H1 (cell line): ENCODE results near the gene KRT4. TPM values are rescaled to one million over a fixed set of nuclear protein-coding genes. Genes with fewer than 3 reads are reported as not detected.

Source experiments
- CTCF ChIA-PET: fragments of 300-600 bp; sonication (Branson Sonifier 250); formaldehyde crosslinking; loops from one replicate; lab custom pipeline; 2021; ENCODE audit not compliant: partially characterized antibody; lab: Charles Lee
- POLR2A ChIA-PET: fragments of 300-600 bp; sonication (Branson Sonifier 250); formaldehyde crosslinking; loops from one replicate; lab custom pipeline; 2021; ENCODE audit warnings: inconsistent platforms; ENCODE audit not compliant: partially characterized antibody; lab: Charles Lee
- DNase-seq, 2 experiments: peaks; one replicate each; pipeline versions ENCODE4 v3.0.0 to v3.0.0-alpha.2; 2010 to 2022; ENCODE audit warnings: low spot score in 2 of 2, low read depth in 1 of 2, mixed read lengths in 1 of 2
- FAIRE-seq: peaks from 2 replicates; lab custom pipeline; 2011; peaks lifted over from hg19 to GRCh38; lab: Jason Lieb, UNC
- H2AFZ ChIP-seq: 2 replicates; pipeline ENCODE4 v1.8.1; 2012; ENCODE audit warnings: low read length, inconsistent platforms
- H2AK5ac ChIP-seq: 2 replicates; pipeline ENCODE4 v1.6.1; 2013; ENCODE audit warnings: low read depth, low read length
- H2BK120ac ChIP-seq: replicated peaks from 2 replicates; pipeline ENCODE3; 2013; ENCODE audit warnings: low read depth, low read length, inconsistent platforms
- H2BK12ac ChIP-seq: 2 replicates; pipeline ENCODE4 v1.6.1; 2013; ENCODE audit warnings: low read depth, low read length
- H2BK15ac ChIP-seq: 2 replicates; pipeline ENCODE4 v1.6.1; 2013; ENCODE audit warnings: low read length
- H2BK20ac ChIP-seq: 2 replicates; pipeline ENCODE4 v1.6.1; 2013; ENCODE audit warnings: low read length
- H2BK5ac ChIP-seq: 2 replicates; pipeline ENCODE4 v1.6.1; 2013; ENCODE audit warnings: low read depth, low read length
- H3K14ac ChIP-seq: 2 replicates; pipeline ENCODE4 v1.6.1; 2013; ENCODE audit warnings: inconsistent platforms; ENCODE audit not compliant: insufficient read length
- H3K18ac ChIP-seq: 2 replicates; pipeline ENCODE4 v1.6.1; 2013; ENCODE audit warnings: low read length; ENCODE audit errors: extremely low read depth
- H3K23ac ChIP-seq: 2 replicates; pipeline ENCODE4 v1.6.1; 2013; ENCODE audit warnings: inconsistent platforms; ENCODE audit not compliant: insufficient read length
- H3K23me2 ChIP-seq: 2 replicates; pipeline ENCODE4 v1.6.1; 2013; ENCODE audit warnings: low read depth, low read length
- H3K27ac ChIP-seq: 2 replicates; pipeline ENCODE4 v1.6.1; 2011; ENCODE audit warnings: low read depth, low read length, inconsistent platforms
- H3K27me3 ChIP-seq, 4 experiments: replicated peaks in 1 of 4; 1 replicate in 1 of 4; 2 replicates in 3 of 4; pipeline versions ENCODE4 v1.6.1 to v1.8.1; 2011 to 2013; ENCODE audit warnings: low read length in 3 of 4, mild to moderate bottlenecking in 3 of 4, inconsistent platforms in 2 of 4, mixed read lengths in 2 of 4, moderate library complexity in 1 of 4; ENCODE audit not compliant: control insufficient read depth in 3 of 4, insufficient read depth in 3 of 4; ENCODE audit errors: extremely low read depth in 1 of 4
- H3K36me3 ChIP-seq, 4 experiments: 2 replicates each; pipeline versions ENCODE4 v1.6.1 to v1.8.1; 2011 to 2013; ENCODE audit warnings: mild to moderate bottlenecking in 4 of 4, low read length in 3 of 4, moderate library complexity in 2 of 4, control low read depth in 1 of 4, inconsistent platforms in 1 of 4; ENCODE audit not compliant: insufficient read depth in 4 of 4, control insufficient read depth in 2 of 4
- H3K4ac ChIP-seq: replicated peaks from 2 replicates; pipeline ENCODE3; 2013; ENCODE audit warnings: low read length, low read depth, mixed read lengths, inconsistent platforms; ENCODE audit not compliant: insufficient read length
- H3K4me1 ChIP-seq, 4 experiments: replicated peaks in 1 of 4; 1 replicate in 1 of 4; 2 replicates in 3 of 4; pipeline versions ENCODE4 v1.6.1 to v1.8.1; 2011 to 2013; ENCODE audit warnings: low read length in 3 of 4, inconsistent platforms in 2 of 4, mixed read lengths in 1 of 4; ENCODE audit not compliant: insufficient read depth in 4 of 4, control insufficient read depth in 3 of 4
- H3K4me2 ChIP-seq, 2 experiments: 2 replicates each; pipeline versions ENCODE4 v1.6.1 to v1.8.1; 2011 to 2013; ENCODE audit warnings: low read depth in 2 of 2, low read length in 2 of 2, control low read depth in 1 of 2, inconsistent platforms in 1 of 2, mild to moderate bottlenecking in 1 of 2; ENCODE audit not compliant: insufficient read depth in 1 of 2
- H3K4me3 ChIP-seq, 4 experiments: fragments of 200-600, 300-600 bp in 1 of 4; sonication (generic), shearing (Covaris generic), sonication (Bioruptor Twin) in 1 of 4; 2 replicates each; pipeline versions ENCODE4 v1.5.1 to v1.8.1; 2011 to 2016; ENCODE audit warnings: low read length in 4 of 4, low read depth in 3 of 4, control low read depth in 2 of 4, inconsistent platforms in 2 of 4, mild to moderate bottlenecking in 2 of 4, mixed read lengths in 1 of 4, moderate library complexity in 1 of 4; ENCODE audit not compliant: insufficient read depth in 2 of 4; ENCODE audit errors: extremely low read depth in 1 of 4
- H3K56ac ChIP-seq: replicated peaks from 2 replicates; pipeline ENCODE3; 2013; ENCODE audit warnings: low read depth, mild to moderate bottlenecking, mixed read lengths, low read length, inconsistent platforms; ENCODE audit not compliant: insufficient read length
- H3K79me1 ChIP-seq: 2 replicates; pipeline ENCODE4 v1.6.1; 2013; ENCODE audit warnings: low read depth, low read length, control low read depth
- H3K79me2 ChIP-seq, 2 experiments: 2 replicates each; pipeline versions ENCODE4 v1.6.1 to v1.8.1; 2012 to 2013; ENCODE audit warnings: low read length in 2 of 2, mild to moderate bottlenecking in 2 of 2, inconsistent platforms in 1 of 2; ENCODE audit not compliant: insufficient read depth in 2 of 2, control insufficient read depth in 1 of 2
- H3K9ac ChIP-seq, 4 experiments: replicated peaks in 1 of 4; 1 replicate in 1 of 4; 2 replicates in 3 of 4; pipeline versions ENCODE4 v1.6.1 to v1.8.1; 2011 to 2013; ENCODE audit warnings: low read depth in 3 of 4, low read length in 3 of 4, control low read depth in 2 of 4, mild to moderate bottlenecking in 2 of 4, moderate library complexity in 2 of 4, inconsistent platforms in 1 of 4; ENCODE audit errors: extremely low read depth in 1 of 4
- H3K9me3 ChIP-seq, 2 experiments: 2 replicates each; pipeline versions ENCODE4 v1.6.1 to v1.8.1; 2012 to 2013; ENCODE audit warnings: mild to moderate bottlenecking in 2 of 2, moderate library complexity in 2 of 2, control low read depth in 1 of 2, inconsistent platforms in 1 of 2, low read depth in 1 of 2, low read length in 1 of 2, mixed read lengths in 1 of 2; ENCODE audit not compliant: insufficient read depth in 2 of 2
- H4K20me1 ChIP-seq, 2 experiments: replicated peaks in 1 of 2; 2 replicates each; pipeline versions ENCODE3 to v1.8.1; 2011 to 2013; ENCODE audit warnings: inconsistent platforms in 2 of 2, low read length in 2 of 2, mild to moderate bottlenecking in 1 of 2; ENCODE audit not compliant: insufficient read depth in 2 of 2, control insufficient read depth in 1 of 2
- H4K5ac ChIP-seq: 2 replicates; pipeline ENCODE4 v1.6.1; 2013; ENCODE audit warnings: low read length, low read depth, mixed read lengths, inconsistent platforms; ENCODE audit not compliant: insufficient read length
- H4K8ac ChIP-seq: 2 replicates; pipeline ENCODE4 v1.8.0; 2013; ENCODE audit warnings: mild to moderate bottlenecking, moderate library complexity, low read length, inconsistent platforms; ENCODE audit not compliant: insufficient read depth; ENCODE audit errors: extremely low read depth
- H4K91ac ChIP-seq: replicated peaks from 2 replicates; pipeline ENCODE3; 2013; ENCODE audit warnings: low read length, mixed read lengths, inconsistent platforms; ENCODE audit not compliant: insufficient read length
- MAX ChIP-seq: IDR thresholded peaks from 2 replicates; pipeline ENCODE4 v1.6.1; 2012; ENCODE audit warnings: inconsistent platforms
- WGBS, 2 experiments: shearing (Covaris generic) in 1 of 2; methylation state at CpG; one replicate each; pipeline versions ENCODE4 v1.1.6 to v1.1.7; 2013 to 2015; ENCODE audit warnings: low lambda C conversion rate in 2 of 2, mixed read lengths in 2 of 2, inconsistent platforms in 1 of 2, low coverage in 1 of 2, missing lambda C conversion rate in 1 of 2; ENCODE audit not compliant: insufficient replicate concordance in 2 of 2, insufficient coverage in 1 of 2, insufficient read length in 1 of 2; ENCODE audit errors: extremely low coverage in 1 of 2, missing lambda C conversion rate in 1 of 2; 5-methylcytosine and 5-hydroxymethylcytosine counted together
- polyA plus RNA-seq, 7 experiments: library from polyadenylated mRNA; depleted of rRNA in 3 of 7; stranded (reverse) in 5 of 7; unstranded in 2 of 7; fragments of >200 nt in 5 of 7; fragments of 200-250 nt in 2 of 7; gene quantifications; 1 replicate in 5 of 7; 2 replicates in 1 of 7; 4 replicates in 1 of 7; pipeline versions ENCODE4 v1.2.1 to v1.2.3, GENCODE V29; 2011 to 2013; ENCODE audit warnings: missing spikeins in 2 of 7, mixed read lengths in 2 of 7
- total RNA-seq: library from RNA; stranded (reverse); fragmentation: NEBNext Ultra II Directional; extraction: Animal tissue kit (Norgen Biotek cat#: 25700); gene quantifications from 2 replicates; pipeline ENCODE4 v1.2.1, GENCODE V29; 2021
- TF ChIP-seq, protein P1 (sequence below), 3 experiments: IDR thresholded peaks; 1 replicate in 2 of 3; 2 replicates in 1 of 3; pipeline versions ENCODE4 v1.5.1 to v1.6.1; 2011; ENCODE audit warnings: low read length in 3 of 3, mild to moderate bottlenecking in 3 of 3, inconsistent platforms in 2 of 3, low read depth in 1 of 3, moderate library complexity in 1 of 3; ENCODE audit not compliant: insufficient read depth in 1 of 3; ENCODE audit errors: control extremely low read depth in 1 of 3

KRT4 gene
- total and polyA plus RNA-seq, 2 of the 8 experiments (the other 6 are each of a cell fraction or from before 2014, with no cell fraction given): not detected

DNA sequence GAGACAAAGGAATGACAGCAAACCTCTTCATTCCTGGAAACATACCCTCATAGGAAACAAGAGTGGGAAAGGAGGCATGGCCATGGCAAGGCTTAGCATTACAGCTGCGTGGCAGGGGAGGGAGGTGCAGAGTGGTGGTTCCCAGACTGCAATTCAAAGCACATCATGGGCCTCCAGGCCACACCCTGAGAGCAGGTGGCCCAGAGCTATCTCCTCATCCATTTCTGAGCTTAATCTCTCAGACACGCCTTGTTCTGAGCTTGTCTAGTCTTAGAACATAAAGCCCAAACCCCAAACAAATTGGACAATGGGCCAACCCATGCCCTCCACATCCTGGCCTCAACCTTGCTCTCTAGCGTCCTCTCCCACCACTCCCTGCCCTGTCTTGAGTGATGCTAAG, 12.1 kb downstream of the KRT4 start:
- Histone ChIP-seq H3K9me3 (no peaks in the 10 kb centered on the region), H3K18ac (no peak overlapping the region), H3K4me1 (peaks cover 3 to 17% (median 6%) of the 10 kb centered on the region in 4 experiments), H2AK5ac (peak overlapping the region; percentile 80; the same call in 1 of the 2 replicates)
- CTCF ChIA-PET: interaction anchor here (0.9 to 3.3 kb wide), 8 partner anchors 11 to 179 kb away, joined by 3 to 20 read pairs (median 4); no protein-coding TSS in a partner anchor
- TF ChIP-seq, protein P1, sequence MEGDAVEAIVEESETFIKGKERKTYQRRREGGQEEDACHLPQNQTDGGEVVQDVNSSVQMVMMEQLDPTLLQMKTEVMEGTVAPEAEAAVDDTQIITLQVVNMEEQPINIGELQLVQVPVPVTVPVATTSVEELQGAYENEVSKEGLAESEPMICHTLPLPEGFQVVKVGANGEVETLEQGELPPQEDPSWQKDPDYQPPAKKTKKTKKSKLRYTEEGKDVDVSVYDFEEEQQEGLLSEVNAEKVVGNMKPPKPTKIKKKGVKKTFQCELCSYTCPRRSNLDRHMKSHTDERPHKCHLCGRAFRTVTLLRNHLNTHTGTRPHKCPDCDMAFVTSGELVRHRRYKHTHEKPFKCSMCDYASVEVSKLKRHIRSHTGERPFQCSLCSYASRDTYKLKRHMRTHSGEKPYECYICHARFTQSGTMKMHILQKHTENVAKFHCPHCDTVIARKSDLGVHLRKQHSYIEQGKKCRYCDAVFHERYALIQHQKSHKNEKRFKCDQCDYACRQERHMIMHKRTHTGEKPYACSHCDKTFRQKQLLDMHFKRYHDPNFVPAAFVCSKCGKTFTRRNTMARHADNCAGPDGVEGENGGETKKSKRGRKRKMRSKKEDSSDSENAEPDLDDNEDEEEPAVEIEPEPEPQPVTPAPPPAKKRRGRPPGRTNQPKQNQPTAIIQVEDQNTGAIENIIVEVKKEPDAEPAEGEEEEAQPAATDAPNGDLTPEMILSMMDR (IDR thresholded peaks at IDR 0.05; ENCODE audit: control extremely low read depth in 1 of 3, insufficient read depth in 1 of 3, low read depth in 1 of 3, low read length in 3 of 3): peak in 1 of 3 experiments; percentile 3; a peak in 1 of 4 replicates
- TF ChIP-seq MAX: no peak
- TF ChIP-seq, all 59 proteins: peak for 1
- peak overlapping the region; percentile 82; the same call in 1 of the 2 replicates for H2BK12ac ChIP-seq
- H3K79me1 ChIP-seq: no peaks in the 10 kb centered on the region
- H2BK5ac ChIP-seq: peak overlapping the region; percentile 35; the same call in 1 of the 2 replicates
- H3K4me2 ChIP-seq: no peak overlapping the region
- FAIRE-seq (no peak), DNase-seq (no peak)
- no peak overlapping the region for H4K91ac ChIP-seq
- no peaks in the 10 kb centered on the region for H3K36me3 ChIP-seq
- POLR2A ChIA-PET: interaction anchor here (1.1 kb wide), 1 partner anchor 13 kb away, joined by 3 read pairs; no protein-coding TSS in a partner anchor
- H2BK15ac ChIP-seq: peak overlapping the region; percentile 6; the same call in 1 of the 2 replicates
- H4K20me1 ChIP-seq: no peaks in the 10 kb centered on the region
- no peak overlapping the region for H4K8ac ChIP-seq
- H3K14ac ChIP-seq: no peak overlapping the region
- no peak overlapping the region for H3K27ac ChIP-seq
- no peak overlapping the region for H2BK20ac ChIP-seq
- H3K23ac ChIP-seq: no peak overlapping the region
- no peak overlapping the region for H3K56ac ChIP-seq
- no peak overlapping the region for H3K4me3 ChIP-seq
- H3K9ac ChIP-seq: no peak overlapping the region; a peak in 1 of 7 replicates
- no peaks in the 10 kb centered on the region for H3K79me2 ChIP-seq
- 91% methylated on average over 3 of the region's 3 CpGs; no CpG with 5 or more reads in 1 of the 2 experiments for WGBS, 2 experiments
- no peak overlapping the region for H2BK120ac ChIP-seq
- H3K23me2 ChIP-seq: peaks cover 2% of the 10 kb centered on the region; the same call in 1 of the 2 replicates
- no peak overlapping the region for H4K5ac ChIP-seq
- no peaks in the 10 kb centered on the region for H3K27me3 ChIP-seq
- no peak overlapping the region for H3K4ac ChIP-seq
- no peak overlapping the region for H2AFZ ChIP-seq
